Neural cell (in vitro differentiated cells): Measurements from ENCODE around the gene DYNLRB1.

Experiments
- CTCF ChIP-seq: fragments of 450-650 bp; IDR thresholded peaks from 2 replicates; pipeline ENCODE4 v1.5.1; 2014; ENCODE audit warnings: antibody characterized with exemption, mild to moderate bottlenecking, moderate library complexity; ENCODE audit not compliant: poor library complexity, severe bottlenecking
- EP300 ChIP-seq: fragments of 450-650 bp; conservative IDR thresholded peaks from 2 replicates; pipeline ENCODE4 v1.6.1; 2014; ENCODE audit warnings: antibody characterized with exemption, mild to moderate bottlenecking, moderate library complexity; ENCODE audit not compliant: poor library complexity, severe bottlenecking
- EZH2 ChIP-seq: fragments of 200-600, 300-800 bp; shearing (Covaris generic), sonication (generic); IDR thresholded peaks from 2 replicates; pipeline ENCODE4 v1.6.1; 2014; ENCODE audit warnings: antibody characterized with exemption, low read length, borderline replicate concordance, mild to moderate bottlenecking; ENCODE audit not compliant: insufficient read depth, poor library complexity, severe bottlenecking
- MXI1 ChIP-seq: fragments of 450-650 bp; conservative IDR thresholded peaks from 2 replicates; pipeline ENCODE4 v1.6.1; 2014; ENCODE audit warnings: antibody characterized with exemption, mild to moderate bottlenecking; ENCODE audit not compliant: poor library complexity, severe bottlenecking
- POLR2AphosphoS5 ChIP-seq: IDR thresholded peaks from 2 replicates; pipeline ENCODE4 v1.6.1; 2012
- RAD21 ChIP-seq: fragments of 450-650 bp; conservative IDR thresholded peaks from 2 replicates; pipeline ENCODE4 v1.6.1; 2014; ENCODE audit warnings: antibody characterized with exemption, mild to moderate bottlenecking, moderate library complexity
- REST ChIP-seq: IDR thresholded peaks from 2 replicates; pipeline ENCODE4 v1.6.1; 2012; ENCODE audit warnings: borderline replicate concordance
- SMC3 ChIP-seq: fragments of 450-650 bp; conservative IDR thresholded peaks from 2 replicates; pipeline ENCODE4 v1.6.1; 2014; ENCODE audit warnings: antibody characterized with exemption, mild to moderate bottlenecking, moderate library complexity; ENCODE audit not compliant: poor library complexity

GRCh38 chr20:34525342-34525708 lies 9.1 kb downstream of the DYNLRB1 start:
- no peak for TF ChIP-seq CTCF
- TF ChIP-seq POLR2AphosphoS5, result no peak
- TF ChIP-seq RAD21, result no peak
- TF ChIP-seq REST, result no peak
- no peak for TF ChIP-seq EZH2
- no peak for TF ChIP-seq EP300
- TF ChIP-seq SMC3, result no peak
- TF ChIP-seq MXI1, result no peak
